HEK293T (cell line): ENCODE data around the gene SYS1.

Experiments used
- CTCF ChIA-PET: fragments of 350-600 bp; formaldehyde crosslinking; extraction: SDS; loops from one replicate; lab custom pipeline; 2021; ENCODE audit warnings: antibody characterized with exemption, inconsistent platforms; lab: Yijun Ruan, JAX
- POLR2A ChIA-PET: fragments of 350-600 bp; formaldehyde crosslinking; extraction: SDS; loops from one replicate; lab custom pipeline; 2020; ENCODE audit warnings: antibody characterized with exemption, inconsistent platforms; lab: Yijun Ruan, JAX
- DNase-seq: peaks from one replicate; pipeline ENCODE4 v3.0.0; 2012; ENCODE audit warnings: mixed read lengths; ENCODE audit errors: extremely low spot score
- ARNT ChIP-seq: fragments of 450-650 bp; IDR thresholded peaks from 2 replicates; pipeline ENCODE4 v1.6.1; 2017; ENCODE audit warnings: mild to moderate bottlenecking
- BHLHE40 ChIP-seq: fragments of 450-650 bp; IDR thresholded peaks from 2 replicates; pipeline ENCODE4 v1.6.1; 2016; ENCODE audit warnings: mild to moderate bottlenecking, moderate library complexity, borderline replicate concordance
- CTBP1 ChIP-seq: fragments of 450-650 bp; IDR thresholded peaks from 2 replicates; pipeline ENCODE4 v1.6.1; 2016; ENCODE audit warnings: borderline replicate concordance
- ELF4 ChIP-seq: fragments of 450-650 bp; IDR thresholded peaks from 2 replicates; pipeline ENCODE4 v1.6.1; 2017; ENCODE audit warnings: antibody characterized with exemption
- FOXA1 ChIP-seq: fragments of 450-650 bp; IDR thresholded peaks from 2 replicates; pipeline ENCODE4 v1.6.1; 2016; ENCODE audit warnings: mild to moderate bottlenecking
- FOXK2 ChIP-seq: fragments of 450-650 bp; IDR thresholded peaks from 2 replicates; pipeline ENCODE4 v1.6.1; 2016; ENCODE audit warnings: mild to moderate bottlenecking
- FOXM1 ChIP-seq: fragments of 450-650 bp; IDR thresholded peaks from 2 replicates; pipeline ENCODE4 v1.6.1; 2017; ENCODE audit warnings: mild to moderate bottlenecking, borderline replicate concordance
- HDGF ChIP-seq: fragments of 450-650 bp; IDR thresholded peaks from 2 replicates; pipeline ENCODE4 v1.6.1; 2017; ENCODE audit warnings: antibody characterized with exemption, borderline replicate concordance
- L3MBTL2 ChIP-seq: fragments of 450-650 bp; conservative IDR thresholded peaks from 2 replicates; pipeline ENCODE4 v1.6.1; 2016; ENCODE audit warnings: mild to moderate bottlenecking
- LEF1 ChIP-seq: fragments of 450-650 bp; IDR thresholded peaks from 2 replicates; pipeline ENCODE4 v1.6.1; 2017; ENCODE audit warnings: mild to moderate bottlenecking, borderline replicate concordance
- NFRKB ChIP-seq: fragments of 450-650 bp; IDR thresholded peaks from 2 replicates; pipeline ENCODE4 v1.6.1; 2016; ENCODE audit warnings: mild to moderate bottlenecking, moderate library complexity
- PKNOX1 ChIP-seq: fragments of 450-650 bp; IDR thresholded peaks from 2 replicates; pipeline ENCODE4 v1.6.1; 2016
- SP1 ChIP-seq: fragments of 450-650 bp; IDR thresholded peaks from 2 replicates; pipeline ENCODE4 v1.6.1; 2017
- SUZ12 ChIP-seq: fragments of 450-650 bp; IDR thresholded peaks from 2 replicates; pipeline ENCODE4 v1.6.1; 2016; ENCODE audit warnings: mild to moderate bottlenecking
- TARDBP ChIP-seq: fragments of 450-650 bp; IDR thresholded peaks from 2 replicates; pipeline ENCODE4 v1.6.1; 2016
- ZNF384 ChIP-seq: fragments of 450-650 bp; IDR thresholded peaks from 2 replicates; pipeline ENCODE4 v1.6.1; 2016

SYS1 gene

DNA sequence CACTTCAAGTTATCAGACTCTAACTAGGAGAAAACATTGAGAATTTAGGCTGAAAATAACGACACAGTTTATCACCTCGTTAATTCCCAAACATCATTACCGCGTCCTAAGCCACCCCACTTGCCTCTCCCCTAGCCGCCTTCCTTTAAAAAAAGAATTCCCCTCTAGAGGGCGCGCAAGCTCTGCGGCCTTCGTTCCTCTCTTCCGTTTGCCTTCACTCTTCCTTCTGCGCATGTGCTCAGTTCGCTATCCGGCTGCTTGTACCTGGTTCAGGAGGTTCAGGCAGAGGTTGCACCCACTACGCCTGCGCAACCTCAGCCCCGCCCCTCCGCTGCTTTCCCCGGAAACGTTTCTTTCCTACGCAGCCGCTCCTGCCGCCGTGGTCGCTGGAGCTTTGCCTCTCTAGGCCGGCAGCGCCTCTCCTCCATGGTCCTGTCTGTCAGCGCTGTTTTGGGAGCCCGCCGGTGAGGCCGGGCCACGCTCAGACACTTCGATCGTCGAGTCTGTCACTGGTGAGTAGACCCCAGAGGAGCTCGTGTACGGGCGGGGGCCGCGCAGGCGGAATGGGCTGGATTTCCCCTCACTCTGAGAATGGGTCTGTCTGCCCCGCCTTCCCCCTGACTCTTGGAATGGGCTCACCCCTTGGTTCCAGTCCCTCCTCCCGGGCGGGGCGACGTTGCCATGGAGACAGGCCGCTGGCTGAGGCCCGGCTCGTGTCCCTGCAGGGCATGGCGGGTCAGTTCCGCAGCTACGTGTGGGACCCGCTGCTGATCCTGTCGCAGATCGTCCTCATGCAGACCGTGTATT lies at the start of gene SYS1:
SYS1 (plus strand) TSS at position 353 of the 807 bp plus-strand sequence; CDS start at position 729, 376 bp downstream.
- DNase-seq, result peak; percentile 98
- CTCF ChIA-PET, result interaction anchor here (0.7 to 2.2 kb wide), 8 partner anchors 10 to 128 kb away, joined by 3 to 9 read pairs (median 6); no protein-coding TSS in a partner anchor
- TF ChIP-seq ELF4 (peak; percentile 45; the same call in 1 of the 2 replicates), L3MBTL2 (peak; percentile 42), CTBP1 (no peak), PKNOX1 (peak; percentile 86)
- POLR2A ChIA-PET, result interaction anchor here (0.6 to 2.9 kb wide), 14 partner anchors 9 to 518 kb away, joined by 3 to 25 read pairs (median 6); partner anchors contain the start of genes DBNDD2, PIGT, SDC4 and ZSWIM1

GRCh38 chr20:45313943-45314342 lies 49.0 kb upstream of the SYS1 start:
- POLR2A ChIA-PET, result interaction anchor here (0.6 kb wide), 1 partner anchor 20 kb away, joined by 4 read pairs; no protein-coding TSS in a partner anchor
- DNase-seq, result no peak
- TF ChIP-seq NFRKB, result no peak
- no peak for TF ChIP-seq ELF4
- no peak for TF ChIP-seq CTBP1
- no peak for TF ChIP-seq FOXA1
- CTCF ChIA-PET, result interaction anchor here (1.2 kb wide), 1 partner anchor 24 kb away, joined by 3 read pairs; no protein-coding TSS in a partner anchor

DNA sequence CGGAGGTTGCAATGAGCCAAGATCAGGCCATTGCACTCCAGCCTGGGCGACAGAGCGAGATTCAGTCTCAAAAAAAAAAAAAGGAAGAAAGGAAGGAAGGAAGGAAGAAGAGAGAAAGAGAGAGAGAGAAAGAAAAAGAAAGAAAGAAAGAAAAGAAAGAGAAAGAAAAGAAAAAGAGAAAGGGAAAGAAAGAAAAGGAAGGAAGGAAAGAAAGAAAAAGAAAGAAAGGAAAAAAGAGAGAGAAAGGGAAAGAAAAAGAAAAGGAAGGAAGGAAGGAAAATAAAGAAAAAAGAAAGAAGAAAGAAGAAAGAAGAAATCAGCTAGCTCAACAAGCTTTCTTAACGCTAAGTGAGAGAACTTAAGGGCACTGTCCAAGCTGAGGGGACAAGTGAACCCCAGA lies 47.3 kb upstream of the SYS1 start:
- POLR2A ChIA-PET, result no interaction called here

DNA sequence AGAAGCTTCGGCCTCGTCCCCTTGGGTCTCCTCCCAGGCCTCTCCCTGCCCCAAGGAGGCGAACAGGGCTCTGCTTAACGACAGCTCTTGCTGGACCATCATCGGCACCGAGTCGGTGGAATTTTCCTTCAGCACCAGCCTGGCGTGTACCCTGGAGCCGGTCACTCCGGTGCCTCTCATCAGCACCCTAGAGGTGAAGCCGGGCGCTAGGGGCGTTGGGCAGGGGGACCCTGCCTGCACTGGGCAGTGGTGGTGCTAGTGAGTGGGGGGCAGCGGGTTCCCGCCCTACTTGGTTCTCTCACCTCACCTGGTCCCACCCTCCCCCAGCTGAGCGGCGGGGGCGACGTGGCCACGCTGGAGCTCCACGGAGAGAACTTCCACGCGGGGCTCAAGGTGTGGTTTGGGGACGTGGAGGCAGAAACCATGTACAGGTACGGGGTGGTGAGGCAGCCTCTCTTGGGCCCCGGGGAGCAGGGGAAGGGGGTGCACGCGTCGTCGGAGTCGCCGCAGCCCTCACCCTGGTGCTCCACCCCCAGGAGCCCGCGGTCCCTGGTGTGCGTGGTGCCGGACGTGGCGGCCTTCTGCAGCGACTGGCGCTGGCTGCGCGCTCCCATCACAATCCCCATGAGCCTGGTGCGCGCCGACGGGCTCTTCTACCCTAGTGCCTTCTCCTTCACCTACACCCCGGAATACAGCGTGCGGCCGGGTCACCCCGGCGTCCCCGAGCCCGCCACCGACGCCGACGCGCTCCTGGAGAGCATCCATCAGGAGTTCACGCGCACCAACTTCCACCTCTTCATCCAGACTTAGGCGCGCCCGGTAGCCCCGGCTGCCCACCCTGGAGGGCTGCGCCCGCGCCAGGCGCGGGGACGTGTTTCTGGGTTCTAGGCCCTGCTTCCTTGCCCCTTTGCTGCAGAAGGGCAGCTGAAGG lies 46.5 kb upstream of the SYS1 start:
- ChIA-PET POLR2A (no interaction called here), CTCF (interaction anchor here (0.7 kb wide), 1 partner anchor 885 kb away, joined by 4 read pairs; no protein-coding TSS in a partner anchor)
- no peak for TF ChIP-seq NFRKB
- TF ChIP-seq ELF4, result no peak
- TF ChIP-seq ARNT, result no peak
- TF ChIP-seq BHLHE40, result no peak
- no peak for DNase-seq

More for the DNA sequence above, 47.3 kb upstream of the SYS1 start:
- CTCF ChIA-PET, result interaction anchor here (0.7 kb wide), 1 partner anchor 886 kb away, joined by 4 read pairs; no protein-coding TSS in a partner anchor
- DNase-seq, result no peak
- TF ChIP-seq FOXK2 (no peak), FOXA1 (no peak), CTBP1 (no peak), L3MBTL2 (no peak), FOXM1 (no peak), NFRKB (no peak), SP1 (no peak), SUZ12 (no peak), PKNOX1 (no peak), TARDBP (no peak), LEF1 (no peak), ZNF384 (no peak), HDGF (no peak), ARNT (no peak), ELF4 (no peak)

DNA sequence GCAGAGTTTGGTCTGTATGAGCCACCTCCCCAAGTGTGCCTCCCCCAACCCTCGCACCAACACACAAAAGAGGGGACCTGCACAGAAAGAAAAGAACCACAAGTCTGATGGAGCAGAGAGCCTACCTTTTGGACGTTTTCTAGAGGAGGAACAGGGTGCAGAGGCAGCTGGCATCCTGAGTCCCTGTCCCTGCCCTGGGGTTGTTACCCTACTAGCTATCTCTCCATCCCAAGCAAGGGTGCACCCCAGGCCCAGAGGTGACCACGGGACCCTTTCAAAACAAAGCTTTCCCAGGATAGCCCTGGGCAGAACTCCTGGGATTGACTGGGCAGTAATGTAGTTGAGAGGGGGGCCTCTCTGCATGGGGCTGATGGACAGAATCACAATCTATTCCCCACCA lies 45.1 kb upstream of the SYS1 start:
- no peak for TF ChIP-seq SUZ12
- no peak for TF ChIP-seq SP1
- TF ChIP-seq NFRKB, result no peak
- TF ChIP-seq FOXM1, result no peak
- no peak for TF ChIP-seq FOXA1
- TF ChIP-seq ELF4, result no peak
- ChIA-PET CTCF (interaction anchor here (0.8 to 1.3 kb wide), 3 partner anchors 9 to 119 kb away, joined by 3 to 8 read pairs (median 3); no protein-coding TSS in a partner anchor), POLR2A (interaction anchor here (0.7 kb wide), 1 partner anchor 45 kb away, joined by 3 read pairs; the partner anchor contains the start of gene SYS1)
- DNase-seq, result no peak

DNA sequence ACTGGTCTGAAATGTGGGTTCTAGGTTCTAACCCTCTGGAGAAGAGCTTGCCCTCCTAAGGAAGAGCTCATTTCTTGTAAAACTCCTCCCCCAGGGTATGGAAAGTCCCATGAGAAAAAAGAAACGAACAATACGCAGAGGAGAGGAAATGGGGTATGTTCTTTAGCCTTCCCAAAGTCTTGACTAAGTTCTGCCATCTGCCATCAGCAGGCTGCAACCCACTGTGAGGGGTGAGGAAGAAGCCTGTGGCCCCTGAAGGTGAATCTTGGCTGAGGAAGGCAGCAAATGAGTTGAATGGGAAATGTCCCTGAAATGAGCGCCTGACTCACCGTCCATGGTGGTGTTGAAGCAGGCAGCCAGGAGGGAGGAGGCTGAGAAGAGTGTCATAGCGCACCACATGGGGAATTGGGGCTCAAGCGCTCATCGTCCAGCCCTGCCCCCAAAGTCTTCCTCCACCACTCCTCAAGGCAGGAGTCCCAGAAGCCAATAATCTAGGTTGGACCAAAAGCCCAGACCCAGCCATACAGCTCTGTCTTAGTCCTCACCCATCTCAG lies 44.5 kb upstream of the SYS1 start:
- POLR2A ChIA-PET, result interaction anchor here (0.7 to 1.0 kb wide), 2 partner anchors 44 to 118 kb away, joined by 3 read pairs; partner anchors contain the start of gene SYS1
- CTCF ChIA-PET, result interaction anchor here (0.7 to 1.7 kb wide), 8 partner anchors 8 to 549 kb away, joined by 3 to 8 read pairs (median 4); no protein-coding TSS in a partner anchor
- TF ChIP-seq TARDBP (no peak), BHLHE40 (no peak), ARNT (no peak), LEF1 (no peak), FOXA1 (no peak), FOXK2 (no peak), PKNOX1 (no peak), NFRKB (no peak), ZNF384 (no peak), SUZ12 (no peak), L3MBTL2 (no peak), ELF4 (no peak), CTBP1 (no peak), FOXM1 (no peak), SP1 (no peak), HDGF (no peak)
- no peak for DNase-seq
